HG02973 (cell line): ENCODE measurements around the gene PDGFC.

Experiments used
- ATAC-seq: cut with Tn5 transposase; IDR thresholded peaks from one replicate; pipeline ENCODE4 v1.9.1; 2021; ENCODE audit warnings: moderate library complexity; ENCODE audit not compliant: unreplicated experiment

Gene PDGFC

GRCh38 chr4:156790866-156791265, 180.7 kb downstream of the PDGFC start:
- ATAC-seq: no peak

DNA sequence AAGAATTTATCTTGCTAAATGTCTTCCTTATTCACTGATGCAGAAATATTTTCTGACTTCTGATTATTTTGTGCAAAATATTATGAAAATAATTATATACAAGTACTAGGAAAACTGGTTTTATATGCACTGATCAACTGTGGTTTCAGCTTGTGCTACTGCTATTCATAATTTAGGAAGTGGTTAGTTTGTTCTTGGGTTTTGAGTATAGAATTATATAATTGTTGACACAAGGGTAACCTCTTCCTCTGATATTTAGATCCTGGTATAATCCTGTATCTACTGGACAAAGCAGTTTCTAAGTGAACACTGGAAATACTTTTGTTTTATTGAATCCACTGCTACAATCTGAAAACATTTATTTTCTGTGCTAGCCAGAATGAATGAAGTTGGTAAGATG, 182.8 kb downstream of the PDGFC start:
- no peak for ATAC-seq

- ATAC-seq: no peak
Observed at GRCh38 chr4:156786713-156787112, 184.9 kb downstream of the PDGFC start.

- no peak for ATAC-seq
Observed at GRCh38 chr4:156784970-156785369, 186.6 kb downstream of the PDGFC start.

GRCh38 chr4:156783966-156784365, 187.6 kb downstream of the PDGFC start:
- no peak for ATAC-seq

DNA sequence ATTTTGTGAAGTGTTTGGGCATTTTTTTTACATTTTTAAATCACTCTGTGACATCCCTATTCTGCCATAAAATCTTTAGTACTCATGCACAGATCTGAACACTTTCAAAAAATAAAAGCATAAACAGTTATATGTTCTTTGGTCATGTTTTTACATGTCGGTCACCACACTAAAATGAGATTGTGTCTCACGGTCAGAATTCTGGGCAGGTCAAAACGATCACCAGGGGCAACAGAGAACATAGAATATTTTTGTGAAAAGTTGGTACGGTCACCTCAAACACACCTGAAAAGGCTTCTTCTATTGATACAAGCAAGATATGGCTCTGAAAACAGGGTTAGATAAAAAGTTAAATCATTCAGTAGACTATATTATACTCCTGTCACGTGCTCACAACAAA, 189.1 kb downstream of the PDGFC start:
- ATAC-seq: no peak

DNA sequence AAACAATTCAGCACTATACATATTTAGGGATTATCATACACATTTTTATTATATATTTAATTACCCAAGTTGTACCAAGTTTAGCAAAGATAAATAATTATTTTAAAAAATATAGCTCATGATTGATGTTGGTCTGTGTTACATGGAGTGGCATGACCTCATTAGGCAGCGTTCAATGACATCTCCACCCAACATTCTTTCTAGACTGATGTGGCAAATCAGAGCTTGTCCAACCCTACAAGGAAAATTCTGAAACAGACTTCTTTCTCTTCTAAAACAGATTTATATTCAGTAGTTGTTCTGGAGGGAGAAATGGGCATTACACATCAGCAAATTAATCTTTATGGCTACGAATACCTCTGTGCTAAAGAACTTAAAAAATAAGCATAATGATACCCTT, 189.7 kb downstream of the PDGFC start:
- no peak for ATAC-seq

GRCh38 chr4:156779774-156780173, 191.8 kb downstream of the PDGFC start:
- ATAC-seq: no peak

DNA sequence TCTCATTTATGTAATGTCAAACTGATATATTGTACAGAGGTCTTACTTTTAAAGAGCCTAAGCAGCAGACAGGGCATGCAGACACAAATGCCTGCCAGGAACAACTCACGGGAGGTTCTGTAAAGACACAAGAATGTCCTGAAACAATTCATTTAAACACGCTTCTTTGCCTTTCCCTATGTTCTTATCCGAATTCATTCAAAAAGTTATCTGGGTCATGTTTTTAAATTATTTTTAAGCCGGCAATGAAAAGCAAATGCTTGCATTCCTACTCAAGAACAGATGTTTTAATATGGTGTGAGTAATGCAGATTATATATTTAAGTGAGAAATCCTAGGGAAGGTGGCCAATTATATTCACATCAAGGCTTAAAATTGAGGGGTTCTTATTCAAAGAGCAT, 192.6 kb downstream of the PDGFC start:
- no peak for ATAC-seq

DNA sequence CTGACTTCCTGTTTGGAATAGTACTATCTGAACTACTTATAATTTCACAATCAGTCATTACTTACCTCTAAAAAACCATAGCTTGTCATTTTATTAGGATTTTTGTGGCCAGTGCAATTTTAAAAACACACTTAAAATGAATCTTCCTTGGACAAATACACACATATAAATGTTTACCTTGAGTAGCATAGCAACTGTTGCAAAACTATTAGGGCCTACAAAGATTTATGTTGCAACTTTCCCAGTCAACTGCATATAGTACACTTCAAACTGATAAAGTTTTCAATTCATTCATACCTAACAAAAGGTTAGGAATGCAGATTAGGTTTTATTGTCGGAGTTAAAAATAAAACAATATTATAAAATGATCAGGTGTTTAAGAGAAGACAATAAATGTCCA, 193.0 kb downstream of the PDGFC start:
- no peak for ATAC-seq

DNA sequence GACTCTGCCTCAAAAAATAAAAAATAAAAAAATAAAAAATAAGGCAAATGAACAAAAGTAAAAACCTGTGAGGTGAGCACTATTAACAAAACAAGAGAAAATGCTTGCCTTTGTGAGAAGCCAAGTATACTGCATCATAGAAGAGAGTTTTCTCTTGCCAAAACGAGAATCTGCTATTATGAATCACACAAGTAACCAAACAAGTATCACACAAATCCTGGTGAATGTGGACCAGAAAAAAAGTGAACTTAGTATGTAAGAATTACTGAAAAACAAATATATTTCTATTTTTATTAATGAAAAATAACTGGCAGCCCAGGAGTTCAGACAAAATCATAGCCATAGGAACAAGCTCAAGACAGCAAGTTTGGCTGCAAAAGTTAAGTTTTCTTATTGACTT, 193.5 kb downstream of the PDGFC start:
- ATAC-seq: no peak

GRCh38 chr4:156775813-156776212, 195.8 kb downstream of the PDGFC start:
- ATAC-seq: no peak

DNA sequence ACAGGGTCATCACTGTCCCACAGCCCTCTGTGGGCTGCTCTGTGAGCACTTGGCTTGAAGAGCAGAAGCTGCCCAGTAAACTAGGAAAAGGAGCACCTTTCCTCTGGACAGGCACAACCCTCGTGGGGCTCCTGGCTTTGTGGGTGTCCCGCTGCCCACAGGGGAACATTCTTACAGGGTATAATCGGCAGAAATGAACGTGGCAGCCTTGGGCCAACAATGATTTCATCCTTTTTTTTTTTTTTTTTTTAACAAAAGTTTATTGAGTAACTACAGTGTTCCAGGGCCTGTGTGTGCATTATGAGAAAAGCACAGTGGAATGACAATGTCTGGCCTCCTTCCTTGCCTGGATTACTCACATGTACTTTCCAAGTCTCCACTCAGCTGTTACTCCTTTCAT, 197.2 kb downstream of the PDGFC start:
- ATAC-seq: no peak

- ATAC-seq: no peak
Observed at GRCh38 chr4:156773648-156774357, 197.8 kb downstream of the PDGFC start.

DNA sequence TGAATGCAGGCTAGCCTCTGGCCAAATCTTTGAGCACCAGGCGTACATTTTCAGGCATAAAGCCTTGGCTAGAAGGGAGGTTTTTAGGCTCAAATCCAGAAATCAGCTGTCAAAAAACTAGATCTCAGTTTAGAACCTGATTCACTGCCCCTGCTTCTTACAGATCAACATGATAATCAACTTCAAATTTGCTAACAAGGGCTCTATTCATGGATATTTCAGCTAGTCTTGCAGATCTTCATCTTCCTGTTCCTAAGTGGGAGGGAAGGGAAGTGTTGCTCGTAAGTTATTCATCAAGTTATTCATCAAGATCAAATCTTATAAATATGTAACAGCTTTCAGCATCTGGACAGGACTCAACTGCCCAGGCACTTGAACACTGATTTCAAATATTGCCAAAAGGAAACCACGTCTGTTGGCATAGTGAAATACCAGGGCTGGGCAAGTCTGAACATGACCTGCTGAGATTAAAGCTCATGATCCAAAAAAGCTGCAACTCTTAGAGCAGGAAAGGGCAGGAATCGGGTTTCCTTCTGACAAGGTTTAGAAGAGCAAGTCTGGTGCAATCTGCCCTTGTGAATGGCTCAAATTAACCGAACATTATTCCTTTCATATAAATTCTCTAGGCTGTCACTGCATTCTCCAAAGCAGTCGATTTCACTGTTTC, 200.3 kb downstream of the PDGFC start:
- no peak for ATAC-seq

DNA sequence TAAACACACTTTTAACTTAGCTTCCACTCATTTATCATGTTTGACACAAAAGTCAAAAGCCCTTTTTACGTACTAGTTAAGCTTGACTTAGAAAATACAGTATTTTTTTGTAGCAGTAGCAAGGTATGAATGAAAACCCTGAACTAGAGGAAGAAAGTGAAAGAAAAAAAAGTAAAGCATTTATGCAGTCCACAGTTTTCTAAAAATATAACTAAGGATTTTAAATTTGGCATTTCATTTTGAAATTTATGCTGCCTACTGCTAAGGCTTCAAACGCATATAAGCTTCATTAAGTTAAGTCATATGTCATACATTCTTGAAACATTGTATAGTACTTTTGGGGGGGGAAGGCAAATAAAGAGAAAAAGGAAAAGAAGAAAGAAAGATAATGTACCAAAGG, 201.5 kb downstream of the PDGFC start:
- no peak for ATAC-seq

DNA sequence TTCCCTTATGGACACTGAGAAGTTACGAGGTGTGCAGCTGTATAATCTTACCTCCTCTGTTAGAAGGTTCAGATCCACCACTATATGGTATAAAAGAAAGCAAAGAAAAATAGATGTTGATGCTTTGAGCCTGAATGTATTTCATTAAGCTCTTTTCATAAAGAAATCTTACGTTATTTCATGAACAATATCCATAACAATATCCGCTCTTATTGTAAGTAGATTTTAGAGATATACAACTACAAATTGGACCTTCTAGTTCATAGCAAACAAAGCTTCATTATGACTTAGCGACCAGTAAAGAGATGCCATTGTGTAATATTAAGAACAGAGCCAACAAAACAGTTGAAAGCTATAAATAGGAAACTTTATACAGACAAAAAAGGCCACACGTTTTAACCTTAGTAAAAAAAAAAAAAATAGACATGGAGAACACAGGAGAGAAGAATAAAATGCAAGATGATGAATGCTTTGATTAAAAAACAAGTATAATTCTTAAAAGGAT, 203.6 kb downstream of the PDGFC start:
- no peak for ATAC-seq

GRCh38 chr4:156766846-156767245, 204.8 kb downstream of the PDGFC start:
- ATAC-seq: no peak

GRCh38 chr4:156765277-156765676, 206.3 kb downstream of the PDGFC start:
- no peak for ATAC-seq

GRCh38 chr4:156764846-156765245, 206.8 kb downstream of the PDGFC start:
- ATAC-seq: no peak

DNA sequence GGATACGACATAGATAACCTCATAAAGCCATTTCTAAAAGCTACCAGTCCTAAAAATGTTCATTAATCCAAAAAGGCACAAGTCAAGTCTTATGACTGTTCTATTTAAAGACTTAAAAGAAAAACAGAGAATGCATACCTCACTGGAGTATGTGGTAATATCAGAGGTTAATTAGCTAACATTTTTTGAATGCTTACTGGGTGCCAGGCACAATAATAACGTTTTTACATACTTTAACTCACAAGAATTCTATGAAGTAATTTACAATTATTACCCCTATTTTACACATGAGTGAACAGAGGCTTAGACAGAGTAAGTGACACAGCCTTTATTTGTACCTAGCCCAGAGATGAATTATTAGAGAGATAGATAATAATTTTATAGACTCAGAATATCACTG, 207.5 kb downstream of the PDGFC start:
- no peak for ATAC-seq

DNA sequence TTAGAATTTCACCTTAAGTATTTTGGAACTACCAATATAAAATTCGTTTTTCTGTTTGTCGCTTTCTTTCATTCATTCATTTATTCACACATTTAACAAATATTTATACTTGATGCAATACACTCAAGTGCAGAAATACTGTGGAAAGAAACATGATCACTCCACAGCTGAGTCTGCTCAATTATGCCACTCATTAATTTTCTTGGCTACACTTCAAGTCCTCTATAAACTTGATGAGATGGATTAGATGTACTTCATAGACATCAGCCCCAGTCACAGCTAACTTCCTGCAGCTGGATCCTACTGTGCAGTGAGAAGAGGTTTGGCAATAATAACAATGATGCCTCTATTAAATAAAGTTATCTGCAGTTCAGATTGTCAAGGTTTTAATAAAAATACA, 208.1 kb downstream of the PDGFC start:
- ATAC-seq: no peak

DNA sequence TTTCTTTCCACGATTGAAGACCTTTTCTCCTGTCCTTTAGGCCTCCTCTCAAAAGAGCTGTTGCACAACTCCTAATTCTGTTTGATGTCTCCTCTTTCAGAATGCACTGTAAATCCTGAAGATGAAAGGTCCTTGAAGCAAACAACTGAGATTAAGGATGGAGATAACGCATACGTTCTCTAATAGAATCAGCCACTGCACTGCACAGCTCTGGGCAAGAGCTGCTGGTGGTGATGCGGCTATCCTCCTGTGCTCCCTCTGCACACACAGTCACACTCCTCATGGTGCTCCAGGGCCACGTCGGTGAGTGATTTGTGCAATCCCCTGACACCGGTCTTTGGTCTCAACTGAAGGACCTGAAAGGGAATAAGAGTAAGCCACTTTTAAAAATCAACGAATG, 208.7 kb downstream of the PDGFC start:
- ATAC-seq: no peak
